Neural cell (in vitro differentiated cells): Measurements from ENCODE around the gene INO80D.
"Not testable (repeated sequence)": the region's sequence is repeated elsewhere in the genome, so short reads cannot be mapped to it uniquely, and the experiment has no call there.

Experiments used
- CTCF ChIP-seq: fragments of 450-650 bp; IDR thresholded peaks from 2 replicates; pipeline ENCODE4 v1.5.1; 2014; ENCODE audit warnings: antibody characterized with exemption, mild to moderate bottlenecking, moderate library complexity; ENCODE audit not compliant: poor library complexity, severe bottlenecking
- EP300 ChIP-seq: fragments of 450-650 bp; conservative IDR thresholded peaks from 2 replicates; pipeline ENCODE4 v1.6.1; 2014; ENCODE audit warnings: antibody characterized with exemption, mild to moderate bottlenecking, moderate library complexity; ENCODE audit not compliant: poor library complexity, severe bottlenecking
- MXI1 ChIP-seq: fragments of 450-650 bp; conservative IDR thresholded peaks from 2 replicates; pipeline ENCODE4 v1.6.1; 2014; ENCODE audit warnings: antibody characterized with exemption, mild to moderate bottlenecking; ENCODE audit not compliant: poor library complexity, severe bottlenecking
- POLR2AphosphoS5 ChIP-seq: IDR thresholded peaks from 2 replicates; pipeline ENCODE4 v1.6.1; 2012
- REST ChIP-seq: IDR thresholded peaks from 2 replicates; pipeline ENCODE4 v1.6.1; 2012; ENCODE audit warnings: borderline replicate concordance

- TF ChIP-seq CTCF, REST, EP300, POLR2AphosphoS5, MXI1: not testable (repeated sequence)
Observed at GRCh38 chr2:206033452-206033851, 52.5 kb downstream of the INO80D start.
